ENCODE results near the gene FKBP10. TPM values are rescaled to one million over a fixed set of nuclear protein-coding genes. Genes with fewer than 3 reads are reported as not detected.

FKBP10 gene
- total RNA-seq, 2 donors from 2014 or later = 3.2 TPM

GRCh38 chr17:41787021-41787418 is 25.8 kb upstream of the FKBP10 start:
- no peaks in the 10 kb centered on the region for H3K9me3 Mint-ChIP-seq
- peak overlapping the region; percentile 63 to 73 for H3K4me3 Mint-ChIP-seq
- ATAC-seq (replicated peaks in 1 of 2) = no peak
- H3K27ac Mint-ChIP-seq = no peak overlapping the region
- DNase-seq = no peak
- H3K4me1 Mint-ChIP-seq (ENCODE audit: low read depth) = peaks cover 15% of the 10 kb centered on the region
- H3K27me3 Mint-ChIP-seq (ENCODE audit: low read depth) = peaks cover 28% of the 10 kb centered on the region
- no peaks in the 10 kb centered on the region for H3K36me3 Mint-ChIP-seq (ENCODE audit: insufficient read depth in 2 of 2)

GRCh38 chr17:41792845-41793783 is 19.7 kb upstream of the FKBP10 start:
- Mint-ChIP-seq H3K4me3 (no peak overlapping the region), H3K4me1 (ENCODE audit: low read depth) (peaks cover 10% of the 10 kb centered on the region), H3K9me3 (no peaks in the 10 kb centered on the region), H3K36me3 (ENCODE audit: insufficient read depth in 2 of 2) (no peaks in the 10 kb centered on the region), H3K27me3 (ENCODE audit: low read depth) (peaks cover 8% of the 10 kb centered on the region), H3K27ac (no peak overlapping the region)
- no peak for DNase-seq
- peak in 1 of 2 donors; percentile 38 for ATAC-seq (replicated peaks in 1 of 2)

DNA sequence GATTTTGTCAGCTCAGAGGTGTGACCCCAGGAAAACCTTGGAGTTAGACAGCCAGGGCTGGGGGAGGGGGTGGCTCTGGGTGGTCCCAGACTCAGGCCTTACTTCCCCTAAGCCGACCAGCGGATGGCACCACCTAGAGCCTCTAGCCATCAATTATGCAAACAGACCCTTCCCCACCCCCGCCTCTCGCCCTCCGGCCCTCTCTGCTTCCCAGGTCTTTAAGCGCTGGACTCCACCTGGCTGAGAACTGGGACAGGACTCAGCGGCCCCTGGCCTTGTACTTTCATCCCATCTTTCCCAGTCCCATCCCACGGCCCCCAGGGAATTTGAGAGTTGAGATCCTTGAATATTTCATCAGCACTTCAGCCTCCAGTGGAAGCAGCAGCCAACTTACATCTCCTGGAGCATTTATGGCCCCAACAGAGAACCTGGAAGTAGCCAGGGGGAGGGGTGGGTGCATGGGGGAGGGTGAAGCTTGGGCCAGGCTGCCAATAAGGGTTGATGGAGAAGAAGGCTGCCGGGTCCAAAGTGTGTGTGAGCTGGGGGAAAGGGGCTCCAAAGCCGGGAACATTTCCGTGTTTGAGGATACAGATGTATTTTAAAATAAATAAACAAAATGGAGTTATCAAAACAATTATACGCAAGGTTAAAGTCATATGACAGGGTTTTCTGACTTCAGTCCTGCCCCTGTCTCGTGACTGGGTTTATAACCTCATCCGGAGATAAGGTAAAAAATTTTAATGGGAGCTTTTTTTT is 18.8 kb upstream of the FKBP10 start:
- H3K9me3 Mint-ChIP-seq = no peaks in the 10 kb centered on the region
- H3K4me3 Mint-ChIP-seq = no peak overlapping the region
- no peaks in the 10 kb centered on the region for H3K36me3 Mint-ChIP-seq (ENCODE audit: insufficient read depth in 2 of 2)
- peaks cover 3% of the 10 kb centered on the region for H3K27me3 Mint-ChIP-seq (ENCODE audit: low read depth)
- H3K4me1 Mint-ChIP-seq (ENCODE audit: low read depth) = peaks cover 4% of the 10 kb centered on the region
- H3K27ac Mint-ChIP-seq = no peak overlapping the region
- no peak for ATAC-seq (replicated peaks in 1 of 2)
- no peak for DNase-seq

DNA sequence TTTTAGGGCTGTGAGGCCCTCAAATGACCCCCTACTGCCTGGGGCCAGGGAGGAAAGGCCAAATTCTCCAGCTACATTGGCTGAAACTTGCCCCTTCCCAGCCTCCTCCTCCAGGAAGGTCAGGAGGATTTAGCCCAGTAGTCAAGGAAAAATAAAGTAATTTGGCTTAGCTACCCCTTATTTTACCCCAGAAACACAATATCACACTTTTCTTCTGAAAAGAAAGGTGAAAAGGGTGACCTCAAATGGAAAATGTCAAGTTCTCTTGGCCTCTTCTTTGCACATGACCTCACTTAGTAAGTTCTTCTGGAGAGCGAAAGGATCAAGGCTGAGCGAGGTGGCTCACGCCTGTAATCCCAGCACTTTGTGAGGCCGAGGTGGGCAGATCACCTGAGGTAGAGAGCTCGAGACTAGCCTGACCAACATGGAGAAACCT is 18.2 kb upstream of the FKBP10 start:
- DNase-seq (no peak), ATAC-seq (replicated peaks in 1 of 2) (no peak)
- H3K4me3 Mint-ChIP-seq = no peak overlapping the region
- no peak overlapping the region for H3K27ac Mint-ChIP-seq
- H3K9me3 Mint-ChIP-seq = no peaks in the 10 kb centered on the region
- H3K4me1 Mint-ChIP-seq (ENCODE audit: low read depth) = peaks cover 4% of the 10 kb centered on the region
- no peaks in the 10 kb centered on the region for H3K27me3 Mint-ChIP-seq (ENCODE audit: low read depth)
- no peaks in the 10 kb centered on the region for H3K36me3 Mint-ChIP-seq (ENCODE audit: insufficient read depth in 2 of 2)

DNA sequence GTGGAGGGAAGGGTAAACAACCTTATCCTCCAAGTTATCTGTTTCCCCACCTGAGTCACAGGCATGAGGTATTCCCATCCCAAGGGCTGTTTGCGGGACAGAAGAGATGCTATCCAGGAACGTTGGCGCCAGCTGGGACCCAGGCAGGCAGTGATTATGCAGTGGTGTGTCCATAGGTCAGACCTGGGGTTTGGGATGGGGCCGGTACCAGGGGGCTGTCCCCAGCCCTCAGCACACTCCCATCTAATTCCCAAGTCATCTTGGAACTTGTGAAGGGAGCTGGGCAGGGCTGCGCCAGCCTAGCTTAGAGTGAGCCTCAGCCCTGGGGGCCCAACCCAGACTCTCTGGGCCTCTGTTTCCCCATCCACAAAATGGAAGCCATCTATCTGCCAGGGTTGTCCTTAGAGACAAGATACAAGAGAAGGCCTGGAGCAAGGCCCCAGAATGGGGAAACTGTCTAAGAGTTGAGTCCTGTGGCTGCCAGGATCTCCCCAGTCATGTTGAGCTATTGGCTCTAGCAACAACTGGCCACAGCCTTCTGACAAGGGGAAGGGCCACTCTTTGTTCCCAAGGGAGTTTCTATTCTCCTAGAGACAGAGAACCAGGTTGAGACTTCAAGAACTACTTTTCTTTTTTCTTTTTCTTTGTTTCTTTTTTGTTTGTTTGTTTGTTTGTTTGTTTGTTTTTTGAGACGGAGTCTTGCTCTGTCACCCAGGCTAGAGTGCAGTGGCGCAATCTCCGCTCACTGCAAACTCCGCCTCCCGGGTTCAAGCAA is 16.5 kb upstream of the FKBP10 start:
- Mint-ChIP-seq H3K4me3 (no peak overlapping the region), H3K9me3 (no peaks in the 10 kb centered on the region), H3K27me3 (ENCODE audit: low read depth) (no peaks in the 10 kb centered on the region), H3K4me1 (ENCODE audit: low read depth) (peaks cover 4% of the 10 kb centered on the region), H3K36me3 (ENCODE audit: insufficient read depth in 2 of 2) (no peaks in the 10 kb centered on the region), H3K27ac (no peak overlapping the region)
- DNase-seq (no peak), ATAC-seq (replicated peaks in 1 of 2) (no peak)

DNA sequence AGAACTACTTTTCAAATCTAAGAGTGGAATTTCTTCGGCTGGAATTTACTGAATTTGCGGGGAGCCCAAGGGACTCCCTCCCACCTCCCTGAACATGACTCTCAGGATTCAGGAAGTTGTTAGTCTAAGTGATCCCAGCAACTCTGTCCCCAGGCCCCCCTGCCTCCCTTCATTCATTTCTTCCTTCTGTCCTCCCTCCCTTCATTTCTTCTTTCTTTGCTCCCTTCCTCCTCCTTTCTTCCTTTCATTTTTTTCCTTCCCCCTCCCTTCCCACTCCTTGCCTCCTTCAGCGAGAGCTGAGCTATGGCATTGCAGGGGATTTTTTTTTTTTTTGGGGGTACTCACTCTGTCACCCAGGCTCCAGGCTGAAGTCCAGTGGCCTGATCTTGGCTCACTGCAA is 15.4 kb upstream of the FKBP10 start:
- H3K27me3 Mint-ChIP-seq (ENCODE audit: low read depth) = no peaks in the 10 kb centered on the region
- no peaks in the 10 kb centered on the region for H3K36me3 Mint-ChIP-seq (ENCODE audit: insufficient read depth in 2 of 2)
- H3K9me3 Mint-ChIP-seq = no peaks in the 10 kb centered on the region
- peaks cover 9% of the 10 kb centered on the region for H3K4me1 Mint-ChIP-seq (ENCODE audit: low read depth)
- no peak for DNase-seq
- no peak overlapping the region for H3K27ac Mint-ChIP-seq
- H3K4me3 Mint-ChIP-seq = no peak overlapping the region
- no peak for ATAC-seq (replicated peaks in 1 of 2)

DNA sequence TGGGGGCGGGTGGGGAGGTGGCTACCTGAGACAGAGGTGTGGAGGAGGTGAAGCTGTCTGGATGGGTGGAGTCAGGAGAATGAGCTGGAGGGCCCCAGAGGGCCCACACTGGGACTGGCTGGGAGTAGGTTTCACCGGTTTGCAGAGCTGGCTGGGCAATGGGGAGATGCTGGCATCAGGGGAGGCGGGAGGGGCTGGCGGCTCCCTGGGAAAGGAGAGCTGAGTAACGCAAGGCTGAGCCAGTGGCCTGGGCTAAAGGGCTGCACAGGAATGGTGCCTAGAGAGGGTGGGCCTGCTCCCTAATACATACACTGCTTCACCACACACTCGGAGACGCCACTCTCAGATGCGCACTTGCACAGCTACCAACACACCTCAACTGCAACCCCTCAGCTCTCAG is 13.4 kb upstream of the FKBP10 start:
- no peak for DNase-seq
- Mint-ChIP-seq H3K36me3 (ENCODE audit: insufficient read depth in 2 of 2) (no peaks in the 10 kb centered on the region), H3K27me3 (ENCODE audit: low read depth) (no peaks in the 10 kb centered on the region), H3K4me3 (no peak overlapping the region), H3K27ac (no peak overlapping the region), H3K4me1 (ENCODE audit: low read depth) (peaks cover 5% of the 10 kb centered on the region), H3K9me3 (no peaks in the 10 kb centered on the region)
- no peak for ATAC-seq (replicated peaks in 1 of 2)

GRCh38 chr17:41800601-41801373 is 12.0 kb upstream of the FKBP10 start:
- peak; percentile 7 to 28 for ATAC-seq (replicated peaks in 1 of 2)
- no peaks in the 10 kb centered on the region for H3K36me3 Mint-ChIP-seq (ENCODE audit: insufficient read depth in 2 of 2)

DNA sequence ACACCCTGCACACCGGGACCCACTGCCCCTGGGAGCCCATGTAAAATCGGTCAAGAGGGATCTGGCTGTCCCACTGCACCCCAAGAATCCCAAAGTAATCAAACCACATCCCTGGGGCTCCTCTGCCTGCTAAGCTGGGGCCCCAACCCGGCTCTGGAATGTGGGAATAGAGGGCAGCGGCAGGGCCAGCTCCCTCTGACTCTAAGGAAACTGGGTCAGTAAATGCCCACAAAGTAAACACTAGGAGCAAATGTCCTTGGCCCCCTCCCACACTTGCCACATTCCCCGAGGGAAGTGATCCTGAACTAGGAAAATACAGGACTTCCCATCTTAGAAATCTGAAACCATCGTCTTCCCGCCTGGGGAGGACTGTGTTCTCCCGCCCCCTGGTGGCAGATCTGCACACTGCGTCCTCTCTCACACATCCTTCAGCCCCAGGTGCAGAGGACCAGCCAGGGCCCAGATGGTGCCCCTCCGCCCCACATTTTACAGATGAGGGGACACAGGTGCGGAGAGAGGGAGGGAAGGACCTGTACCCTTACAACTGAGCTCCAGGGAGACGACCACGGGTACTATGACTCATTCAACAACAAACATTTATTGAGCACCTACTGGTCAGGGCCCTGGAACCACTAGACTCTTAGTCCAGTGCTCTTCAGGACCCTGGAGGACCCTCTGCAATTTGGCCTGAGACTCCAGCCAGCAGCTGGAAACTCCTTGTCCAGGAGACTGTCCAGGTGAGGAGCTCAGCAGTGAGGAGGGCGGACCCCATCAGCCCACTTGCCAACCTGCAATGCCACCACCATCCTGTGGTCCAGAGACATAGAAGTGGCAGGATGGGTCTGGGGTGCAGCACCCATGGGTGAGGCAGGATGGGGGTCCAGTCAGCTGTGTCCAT is 11.2 kb upstream of the FKBP10 start:
- peaks cover 5% of the 10 kb centered on the region for H3K4me1 Mint-ChIP-seq (ENCODE audit: low read depth)
- peak; percentile 74 to 81 for DNase-seq
- H3K27ac Mint-ChIP-seq = no peak overlapping the region
- H3K36me3 Mint-ChIP-seq (ENCODE audit: insufficient read depth in 2 of 2) = no peaks in the 10 kb centered on the region
- H3K4me3 Mint-ChIP-seq = no peak overlapping the region
- no peaks in the 10 kb centered on the region for H3K27me3 Mint-ChIP-seq (ENCODE audit: low read depth)
- no peaks in the 10 kb centered on the region for H3K9me3 Mint-ChIP-seq
- peak; percentile 81 to 86 for ATAC-seq (replicated peaks in 1 of 2)

More at GRCh38 chr17:41800601-41801373, 12.0 kb upstream of the FKBP10 start:
- Mint-ChIP-seq H3K4me1 (ENCODE audit: low read depth) (peaks cover 5% of the 10 kb centered on the region), H3K4me3 (no peak overlapping the region), H3K27ac (no peak overlapping the region), H3K9me3 (no peaks in the 10 kb centered on the region), H3K27me3 (ENCODE audit: low read depth) (no peaks in the 10 kb centered on the region)
- DNase-seq = no peak

GRCh38 chr17:41803049-41804020 is 9.5 kb upstream of the FKBP10 start:
- ATAC-seq (replicated peaks in 1 of 2) (no peak), DNase-seq (no peak)
- Mint-ChIP-seq H3K27me3 (ENCODE audit: low read depth) (no peaks in the 10 kb centered on the region), H3K36me3 (ENCODE audit: insufficient read depth in 2 of 2) (no peaks in the 10 kb centered on the region), H3K4me1 (ENCODE audit: low read depth) (peaks cover 5% of the 10 kb centered on the region), H3K9me3 (no peaks in the 10 kb centered on the region), H3K4me3 (no peak overlapping the region), H3K27ac (no peak overlapping the region)

All from activated T-cell treated with anti-CD3 and anti-CD28 coated beads, Interleukin-2, amount 50 U/mL, for 72 hours (primary cell).